Embryonic facial prominence (tissue), 1 donor: ENCODE measurements around the gene GLIS1.
A peak's percentile ranks its signal among the peaks of the same experiment; 100 is the strongest.

Source experiments
- DNase-seq: peaks from one replicate; pipeline ENCODE4 v3.0.0-alpha.2; 2016; ENCODE audit errors: extremely low spot score

The GLIS1 gene

GRCh38 chr1:53508991-53509666, 229.8 kb downstream of the GLIS1 start:
- DNase-seq: no peak

GRCh38 chr1:53508056-53508990, 230.6 kb downstream of the GLIS1 start:
- no peak for DNase-seq

GRCh38 chr1:53507116-53507820, 231.7 kb downstream of the GLIS1 start:
- no peak for DNase-seq

- no peak for DNase-seq
Observed at GRCh38 chr1:53506355-53507050, 232.5 kb downstream of the GLIS1 start.

- DNase-seq: no peak
Observed at GRCh38 chr1:53505891-53506290, 233.1 kb downstream of the GLIS1 start.

- no peak for DNase-seq
Observed at GRCh38 chr1:53505401-53505800, 233.6 kb downstream of the GLIS1 start.

GRCh38 chr1:53504901-53505300, 234.1 kb downstream of the GLIS1 start:
- no peak for DNase-seq

GRCh38 chr1:53503433-53504217, 235.3 kb downstream of the GLIS1 start:
- peak; percentile 42 for DNase-seq

- peak; percentile 27 for DNase-seq
Observed at GRCh38 chr1:53502641-53503432, 236.1 kb downstream of the GLIS1 start.

- DNase-seq: no peak
Observed at GRCh38 chr1:53501065-53502005, 237.6 kb downstream of the GLIS1 start.

- no peak for DNase-seq
Observed at GRCh38 chr1:53500204-53501064, 238.5 kb downstream of the GLIS1 start.

- DNase-seq: no peak
Observed at GRCh38 chr1:53499257-53500203, 239.4 kb downstream of the GLIS1 start.

- DNase-seq: no peak
Observed at GRCh38 chr1:53498555-53499131, 240.3 kb downstream of the GLIS1 start.

GRCh38 chr1:53495633-53496345, 243.2 kb downstream of the GLIS1 start:
- no peak for DNase-seq

- no peak for DNase-seq
Observed at GRCh38 chr1:53490351-53490750, 248.6 kb downstream of the GLIS1 start.
